DMS79 (cell line): ENCODE results near the gene CTXND1.

Experiments
- DNase-seq: peaks from one replicate; lab custom pipeline; 2025; lab: John Stamatoyannopoulos, UW

The CTXND1 gene

GRCh38 chr15:80180468-80180867 lies 71.5 kb downstream of the CTXND1 start:
- no peak for DNase-seq

- DNase-seq = no peak
Measured at GRCh38 chr15:80179935-80180334, 72.1 kb downstream of the CTXND1 start.

DNA sequence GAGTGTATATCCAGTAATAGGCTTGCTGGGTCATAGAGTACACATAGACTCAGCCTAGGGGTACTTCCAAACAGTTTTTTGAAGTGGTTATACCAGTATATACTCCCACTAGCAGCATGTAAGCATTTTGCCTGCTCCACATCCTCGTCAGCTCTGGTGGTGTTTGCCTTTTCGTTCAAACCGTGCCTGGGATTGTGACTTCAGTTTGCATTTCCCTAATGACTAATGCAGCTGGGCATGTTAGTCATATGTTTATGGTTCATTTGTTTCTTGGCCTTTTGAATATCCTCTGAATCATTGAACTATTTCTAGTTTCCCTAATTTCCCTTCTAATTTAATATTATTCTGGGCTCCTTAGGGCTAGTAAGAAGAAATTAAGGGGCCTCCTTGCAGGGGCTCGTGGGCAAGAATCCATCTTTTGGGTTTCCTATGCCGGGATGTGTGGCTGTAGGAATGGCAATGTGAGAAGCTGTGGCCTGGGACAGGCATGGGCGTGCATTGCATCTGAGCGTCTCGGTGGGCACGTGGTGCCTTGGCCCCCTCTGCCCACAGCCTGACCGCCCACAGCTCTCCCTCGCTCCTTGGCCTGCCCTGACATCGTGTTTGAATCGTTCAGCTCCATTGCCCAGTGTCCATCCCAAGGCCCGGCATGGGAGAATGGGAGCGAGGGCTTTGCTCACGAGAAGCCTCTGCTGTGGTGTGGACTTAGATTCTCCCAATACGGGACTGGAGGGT lies 72.8 kb downstream of the CTXND1 start:
- DNase-seq = no peak

GRCh38 chr15:80177156-80177555 lies 74.9 kb downstream of the CTXND1 start:
- DNase-seq = no peak

DNA sequence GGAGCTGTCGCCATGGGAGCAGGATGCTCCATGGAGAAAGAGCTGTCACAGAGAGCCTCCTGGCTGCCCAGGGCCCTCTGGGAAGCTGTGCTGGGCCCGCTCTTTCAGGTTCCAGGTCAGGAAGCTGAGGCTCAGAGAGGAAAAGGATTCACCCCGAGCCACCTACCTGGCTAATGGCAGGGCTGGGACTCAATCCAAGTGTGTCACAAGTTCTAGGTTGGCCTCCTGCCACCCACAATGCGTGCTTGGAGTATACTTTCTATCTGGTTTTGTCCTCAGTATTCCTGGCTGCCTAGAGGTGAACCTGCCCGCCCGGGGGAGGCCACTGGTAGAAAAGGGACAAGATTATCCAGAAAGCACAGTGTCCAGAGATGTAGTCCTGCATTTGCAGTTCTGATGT lies 75.6 kb downstream of the CTXND1 start:
- no peak for DNase-seq

DNA sequence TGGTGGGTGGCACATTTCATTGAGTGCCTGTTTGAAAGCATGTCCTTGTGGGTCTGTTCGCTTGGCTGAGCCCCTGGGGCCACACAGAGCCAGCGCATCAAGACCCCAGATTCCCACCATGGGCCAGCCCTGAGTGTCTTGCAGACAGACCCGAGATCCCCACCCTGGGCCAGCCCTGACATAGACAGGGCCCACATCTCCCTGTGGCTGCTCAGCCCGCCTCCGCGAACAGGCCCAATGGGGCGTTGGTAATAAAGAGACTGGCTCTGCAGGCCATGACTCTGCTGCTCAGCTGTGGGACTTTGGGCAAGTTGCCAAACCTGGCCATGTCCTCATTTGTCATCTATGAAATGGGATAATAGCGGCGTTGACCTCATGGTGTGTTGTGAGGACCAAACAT lies 76.6 kb downstream of the CTXND1 start:
- no peak for DNase-seq

DNA sequence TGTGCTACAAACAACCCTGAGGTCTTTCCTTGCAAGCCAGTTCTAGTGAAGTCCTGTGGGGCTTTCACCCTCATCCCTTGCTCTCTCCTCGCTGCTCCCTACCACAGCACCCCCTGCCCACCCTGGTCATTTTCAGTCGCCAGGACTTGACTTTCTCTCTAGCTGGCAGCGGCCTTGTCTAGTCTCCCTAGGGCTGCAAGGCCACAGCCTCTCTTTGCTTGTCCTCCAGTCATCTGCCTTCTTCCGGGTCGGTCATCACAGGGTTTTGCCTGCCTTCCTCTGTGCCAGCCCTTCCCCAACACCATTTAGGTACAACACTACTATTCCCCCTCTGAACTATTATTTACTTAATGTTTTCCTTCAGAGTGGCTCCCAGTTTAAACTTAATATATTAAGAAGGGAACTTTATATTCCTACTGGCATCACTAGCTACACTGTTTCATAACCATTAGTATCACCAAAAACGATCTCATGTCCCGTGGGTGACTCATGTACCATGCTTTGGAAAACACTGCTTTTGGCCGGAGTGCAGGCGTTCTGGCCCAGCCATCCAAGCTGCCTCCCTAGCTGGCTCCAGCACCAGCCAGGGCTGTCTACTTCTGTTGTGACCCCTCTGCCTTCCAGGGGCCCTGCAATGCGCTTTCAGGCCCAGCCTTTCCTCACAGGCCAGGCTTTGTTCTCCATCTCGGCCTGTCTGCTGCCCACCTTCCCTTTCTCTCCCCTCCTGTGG lies 77.8 kb downstream of the CTXND1 start:
- no peak for DNase-seq

DNA sequence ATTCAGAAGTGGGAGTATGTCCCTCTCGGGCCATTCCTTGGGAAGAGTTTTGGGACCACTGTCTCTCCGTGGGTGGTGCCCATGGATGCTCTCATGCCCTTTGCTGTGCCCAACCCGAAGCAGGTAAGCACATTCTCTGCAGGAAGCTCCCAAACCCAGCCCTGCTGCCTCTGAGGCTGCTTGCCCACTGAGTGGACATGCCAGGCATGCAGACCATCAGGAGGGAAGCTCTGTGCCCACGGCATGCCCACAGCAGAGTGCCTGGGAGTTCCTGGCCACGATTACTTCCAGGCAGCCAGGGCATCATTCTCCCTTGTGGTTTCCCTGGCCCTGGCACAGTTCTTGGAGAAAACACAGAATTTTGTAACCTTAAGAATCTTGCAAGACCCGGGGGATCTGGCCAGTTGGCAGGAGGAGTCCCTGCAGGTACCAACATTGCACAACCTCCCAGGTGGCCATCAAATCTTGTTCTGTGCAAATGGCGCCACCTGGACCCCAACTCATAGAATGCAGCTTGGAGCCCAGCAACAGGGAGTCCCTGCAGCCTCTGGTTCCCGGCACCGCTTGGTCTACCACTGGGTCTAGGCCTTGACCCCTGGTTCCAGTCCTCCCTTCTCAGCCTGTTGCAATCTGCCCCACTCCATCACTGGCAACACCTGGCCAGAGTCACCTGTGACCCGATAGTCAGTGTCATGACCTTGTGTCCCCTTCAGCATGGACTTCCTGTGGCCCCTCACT lies 78.8 kb downstream of the CTXND1 start:
- DNase-seq = no peak

GRCh38 chr15:80172401-80172800 lies 79.6 kb downstream of the CTXND1 start:
- DNase-seq = no peak

DNA sequence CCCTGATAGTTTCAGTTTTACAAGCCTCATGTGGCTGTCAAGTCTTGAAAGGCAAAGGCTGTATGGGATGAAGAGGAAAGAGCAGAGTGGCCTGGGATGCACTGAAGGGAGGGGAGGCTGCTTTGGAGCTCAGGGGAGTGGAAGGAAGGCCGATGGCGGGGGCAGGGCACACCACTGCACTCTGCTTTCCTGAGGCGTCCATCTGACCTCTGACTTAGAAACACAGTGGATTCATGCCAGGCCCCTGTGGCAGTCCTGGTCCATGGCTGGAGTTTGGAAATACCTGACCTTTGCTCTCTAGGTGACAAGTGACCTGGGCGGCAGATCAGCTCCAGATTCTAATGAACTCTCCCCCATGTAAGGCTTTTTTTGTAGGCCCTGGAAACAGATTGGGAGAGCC lies 80.2 kb downstream of the CTXND1 start:
- DNase-seq = no peak

- no peak for DNase-seq
Measured at GRCh38 chr15:80170596-80170995, 81.4 kb downstream of the CTXND1 start.

DNA sequence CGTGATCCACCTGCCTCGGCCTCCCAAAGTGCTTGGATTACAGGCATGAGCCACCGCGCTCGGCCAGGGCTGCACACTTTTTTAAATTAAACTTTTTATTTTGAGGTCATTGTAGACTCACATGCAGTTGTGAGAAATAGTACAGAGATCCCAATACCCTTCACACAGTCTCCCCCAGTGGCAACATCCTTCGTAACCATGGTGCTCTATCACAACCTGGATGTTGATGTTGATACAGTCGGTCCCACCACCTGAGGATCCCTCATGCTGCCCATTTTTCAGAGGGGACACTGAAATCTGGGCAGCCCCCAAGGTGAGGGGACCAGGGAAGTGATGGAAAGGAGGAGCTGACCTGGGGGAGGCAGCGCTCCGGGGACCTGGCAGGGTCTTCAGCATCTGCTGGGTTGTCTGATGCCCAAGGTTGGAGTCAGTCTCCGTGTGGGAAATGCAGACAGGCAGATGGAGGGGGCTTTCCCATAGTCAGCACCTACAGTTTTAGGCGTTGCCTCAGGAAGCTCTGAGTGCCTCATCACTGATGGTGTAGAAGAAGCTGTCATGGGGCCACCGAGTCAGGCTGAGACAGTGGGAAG lies 82.2 kb downstream of the CTXND1 start:
- no peak for DNase-seq

DNA sequence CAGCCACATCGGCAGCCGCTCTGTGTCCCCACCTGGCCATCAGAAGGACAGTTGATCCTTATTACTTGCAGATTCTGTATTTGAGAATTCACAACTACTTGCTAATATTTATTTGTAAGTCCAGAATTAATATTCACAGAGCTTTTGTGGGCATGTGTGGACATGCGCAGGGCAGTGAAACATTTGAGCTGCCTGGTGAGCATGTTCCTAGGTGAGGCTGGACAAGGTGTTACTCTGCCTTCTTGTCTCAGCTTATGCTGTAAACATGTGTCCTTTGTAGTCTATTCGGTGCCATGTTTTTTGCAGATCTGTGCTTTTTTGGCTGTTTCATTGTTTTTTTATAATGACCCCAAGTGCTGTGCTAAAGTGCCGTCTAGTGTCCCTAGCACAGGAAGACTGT lies 83.6 kb downstream of the CTXND1 start:
- DNase-seq = no peak

DNA sequence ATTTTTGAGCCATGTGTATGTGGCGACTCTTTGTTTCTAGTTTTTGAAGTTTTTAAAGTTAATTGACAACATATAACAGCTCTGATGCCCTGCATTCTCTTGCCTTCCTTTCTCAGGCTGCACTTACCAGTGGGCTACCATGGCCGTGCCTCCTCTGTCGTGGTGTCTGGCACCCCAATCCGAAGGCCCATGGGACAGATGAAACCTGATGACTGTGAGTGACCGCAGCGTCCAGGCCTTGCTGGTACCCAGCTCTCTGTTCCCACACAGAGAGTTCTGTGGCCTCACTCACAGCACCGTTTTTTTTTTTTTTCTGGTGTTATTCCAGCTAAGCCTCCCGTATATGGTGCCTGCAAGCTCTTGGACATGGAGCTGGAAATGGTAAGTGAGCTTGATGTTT lies 84.1 kb downstream of the CTXND1 start:
- no peak for DNase-seq

GRCh38 chr15:80163897-80164296 lies 88.1 kb downstream of the CTXND1 start:
- DNase-seq = no peak

- DNase-seq = no peak
Measured at GRCh38 chr15:80163217-80163616, 88.8 kb downstream of the CTXND1 start.

GRCh38 chr15:80162059-80162554 lies 89.9 kb downstream of the CTXND1 start:
- DNase-seq = no peak

DNA sequence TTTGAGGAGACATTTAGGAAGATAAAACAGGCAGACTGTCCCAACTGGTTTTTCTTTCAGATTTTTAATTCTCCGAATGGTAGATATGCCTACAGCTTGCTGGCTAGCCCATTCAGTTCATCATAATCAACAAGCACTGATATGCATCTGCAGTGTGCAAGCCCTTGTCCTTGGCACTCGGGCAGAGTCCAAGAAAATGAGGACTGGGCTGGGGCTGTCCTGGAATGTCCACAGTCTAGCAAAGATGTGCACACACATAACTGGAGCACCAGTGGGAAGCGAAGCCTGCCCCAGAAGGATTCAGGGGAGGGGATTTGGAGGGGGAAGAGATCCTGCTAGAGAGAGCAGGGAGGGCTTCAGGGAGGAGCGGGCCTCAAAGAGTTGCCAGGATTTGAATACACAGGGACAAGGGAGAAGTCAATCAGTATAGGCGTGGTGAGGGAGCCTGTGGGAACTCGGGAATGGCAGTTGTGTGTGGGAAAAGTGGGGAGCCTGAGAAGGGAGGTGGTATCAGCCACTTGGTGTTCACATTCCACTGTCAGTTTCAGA lies 90.5 kb downstream of the CTXND1 start:
- no peak for DNase-seq

- no peak for DNase-seq
Measured at GRCh38 chr15:80160570-80161156, 91.3 kb downstream of the CTXND1 start.

GRCh38 chr15:80159811-80160569 lies 92.0 kb downstream of the CTXND1 start:
- DNase-seq = no peak

DNA sequence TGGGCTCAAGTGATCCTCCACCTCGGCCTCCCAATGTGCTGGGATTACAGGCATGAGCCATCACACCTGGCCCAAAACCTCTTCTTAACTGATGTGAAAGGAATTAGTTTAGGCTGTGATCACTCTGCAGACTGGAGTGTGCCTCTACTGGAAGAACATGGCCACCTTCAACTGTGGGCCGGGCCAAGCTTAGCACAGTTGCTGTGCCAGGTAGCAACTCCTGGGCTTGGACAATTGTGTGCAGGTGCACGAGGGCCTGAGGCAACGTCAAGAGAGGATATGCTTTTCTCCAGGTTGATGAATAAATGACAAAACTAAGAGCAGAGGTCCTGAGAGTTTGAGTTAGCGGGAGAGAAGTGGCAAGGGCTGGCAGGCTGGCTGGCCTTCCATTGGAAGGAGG lies 92.7 kb downstream of the CTXND1 start:
- DNase-seq = no peak
